Neural crest cell (in vitro differentiated cells): ENCODE measurements around the gene ZNF408. TPM values are rescaled to one million over a fixed set of nuclear protein-coding genes. Genes with fewer than 3 reads are reported as not detected.
A peak's percentile ranks its signal among the peaks of the same experiment; 100 is the strongest.
"Not testable (repeated sequence)": the region's sequence is repeated elsewhere in the genome, so short reads cannot be mapped to it uniquely, and the experiment has no call there.

Source experiments
- DNase-seq: peaks from one replicate; pipeline ENCODE4 v3.0.0; 2021; ENCODE audit warnings: low read depth, mixed read lengths, low spot score
- H3K27ac Mint-ChIP-seq: one replicate; pipeline ENCODE4 v1.8.0; 2021; ENCODE audit warnings: mild to moderate bottlenecking, mixed read lengths; ENCODE audit not compliant: unreplicated experiment
- H3K27me3 Mint-ChIP-seq: 2 replicates; pipeline ENCODE4 v1.8.0; 2021; ENCODE audit warnings: low read depth, mild to moderate bottlenecking, mixed read lengths
- H3K36me3 Mint-ChIP-seq: 2 replicates; pipeline ENCODE4 v1.8.0; 2021; ENCODE audit warnings: low read depth, mild to moderate bottlenecking, mixed read lengths
- H3K4me1 Mint-ChIP-seq: 2 replicates; pipeline ENCODE4 v1.8.0; 2021; ENCODE audit warnings: mixed read lengths
- H3K4me3 Mint-ChIP-seq: one replicate; pipeline ENCODE4 v1.8.0; 2021; ENCODE audit warnings: mild to moderate bottlenecking, mixed read lengths
- H3K9me3 Mint-ChIP-seq: 2 replicates; pipeline ENCODE4 v1.8.0; 2021; ENCODE audit warnings: mixed read lengths
- total RNA-seq: library from RNA; stranded (reverse); gene quantifications from 2 replicates; pipeline ENCODE4 v1.2.1, GENCODE V29; 2021
- TF ChIP-seq, protein P1 (sequence below): fragments of 200-600 bp; sonication (generic); conservative IDR thresholded peaks from 2 replicates; pipeline ENCODE4 v1.5.0; 2021; ENCODE audit warnings: antibody characterized with exemption, mild to moderate bottlenecking

ZNF408 gene
- total RNA-seq, 1 donor from 2014 or later = 15.3 TPM

DNA sequence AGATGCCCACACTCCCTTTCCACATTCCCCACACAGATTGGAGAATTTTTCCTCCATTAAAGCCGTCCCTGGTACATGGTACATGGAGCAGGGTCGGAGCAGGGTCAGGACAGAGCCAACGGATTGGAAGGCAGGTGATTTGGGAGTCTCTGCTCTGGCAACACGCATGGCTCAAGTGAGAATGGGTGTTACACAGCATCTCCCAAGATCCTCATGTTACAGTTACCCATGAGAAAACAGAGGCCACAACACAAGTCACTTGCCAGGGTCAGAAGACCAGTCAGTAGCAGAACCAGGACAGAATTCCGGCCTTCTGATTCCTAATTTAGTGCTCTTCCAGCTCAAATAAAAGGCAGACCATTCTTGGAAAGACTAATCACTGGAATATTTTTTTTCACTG, 10.5 kb downstream of the ZNF408 start:
- Mint-ChIP-seq H3K4me3 (no peak overlapping the region), H3K4me1 (no peaks in the 10 kb centered on the region), H3K27ac (peak overlapping the region; percentile 57), H3K27me3 (no peaks in the 10 kb centered on the region), H3K36me3 (peaks cover 2% of the 10 kb centered on the region), H3K9me3 (no peaks in the 10 kb centered on the region)
- no peak for DNase-seq
- TF ChIP-seq, protein P1, sequence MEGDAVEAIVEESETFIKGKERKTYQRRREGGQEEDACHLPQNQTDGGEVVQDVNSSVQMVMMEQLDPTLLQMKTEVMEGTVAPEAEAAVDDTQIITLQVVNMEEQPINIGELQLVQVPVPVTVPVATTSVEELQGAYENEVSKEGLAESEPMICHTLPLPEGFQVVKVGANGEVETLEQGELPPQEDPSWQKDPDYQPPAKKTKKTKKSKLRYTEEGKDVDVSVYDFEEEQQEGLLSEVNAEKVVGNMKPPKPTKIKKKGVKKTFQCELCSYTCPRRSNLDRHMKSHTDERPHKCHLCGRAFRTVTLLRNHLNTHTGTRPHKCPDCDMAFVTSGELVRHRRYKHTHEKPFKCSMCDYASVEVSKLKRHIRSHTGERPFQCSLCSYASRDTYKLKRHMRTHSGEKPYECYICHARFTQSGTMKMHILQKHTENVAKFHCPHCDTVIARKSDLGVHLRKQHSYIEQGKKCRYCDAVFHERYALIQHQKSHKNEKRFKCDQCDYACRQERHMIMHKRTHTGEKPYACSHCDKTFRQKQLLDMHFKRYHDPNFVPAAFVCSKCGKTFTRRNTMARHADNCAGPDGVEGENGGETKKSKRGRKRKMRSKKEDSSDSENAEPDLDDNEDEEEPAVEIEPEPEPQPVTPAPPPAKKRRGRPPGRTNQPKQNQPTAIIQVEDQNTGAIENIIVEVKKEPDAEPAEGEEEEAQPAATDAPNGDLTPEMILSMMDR = no peak

DNA sequence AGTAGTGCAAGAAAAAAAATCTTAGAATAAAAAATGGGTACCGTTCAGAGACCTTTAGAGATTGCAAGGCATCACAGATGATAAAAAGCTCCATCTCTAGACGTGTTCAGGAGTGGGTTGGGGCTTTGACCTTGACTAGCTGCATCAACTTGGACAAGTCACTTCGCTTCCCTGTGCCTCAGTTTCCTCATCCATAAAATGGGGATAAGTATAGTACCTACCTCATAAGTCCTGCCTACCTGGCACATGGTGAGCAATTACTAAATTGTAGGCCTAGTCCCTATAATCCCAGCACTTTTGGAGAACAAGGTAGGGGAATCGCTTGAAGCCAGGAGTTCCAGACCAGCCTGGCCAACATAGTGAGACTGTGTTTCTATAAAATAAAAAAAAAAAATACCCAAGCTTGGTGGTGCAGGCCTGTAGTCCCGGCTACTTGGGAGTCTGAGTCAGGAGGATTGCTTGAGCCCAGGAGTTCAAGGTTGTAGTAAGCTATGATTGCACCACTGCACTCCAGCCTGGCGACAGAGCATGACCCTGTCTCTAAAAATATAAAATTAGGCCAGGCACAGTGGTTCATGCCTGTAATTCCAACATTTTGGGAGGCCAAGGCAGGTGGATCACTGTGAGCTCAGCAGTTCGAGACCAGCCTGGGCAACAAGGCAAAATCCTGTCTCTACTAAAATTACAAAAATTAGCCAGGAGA, 12.2 kb downstream of the ZNF408 start:
- TF ChIP-seq, protein P1 = no peak
- no peaks in the 10 kb centered on the region for H3K4me1 Mint-ChIP-seq
- no peaks in the 10 kb centered on the region for H3K27me3 Mint-ChIP-seq
- no peak overlapping the region for H3K27ac Mint-ChIP-seq
- no peaks in the 10 kb centered on the region for H3K36me3 Mint-ChIP-seq
- no peak for DNase-seq
- H3K4me3 Mint-ChIP-seq = no peak overlapping the region
- no peaks in the 10 kb centered on the region for H3K9me3 Mint-ChIP-seq

GRCh38 chr11:46717825-46718154, 17.0 kb downstream of the ZNF408 start:
- H3K9me3 Mint-ChIP-seq, H3K4me1 Mint-ChIP-seq, H3K27ac Mint-ChIP-seq, H3K36me3 Mint-ChIP-seq, DNase-seq, H3K27me3 Mint-ChIP-seq, H3K4me3 Mint-ChIP-seq: not testable (repeated sequence)

DNA sequence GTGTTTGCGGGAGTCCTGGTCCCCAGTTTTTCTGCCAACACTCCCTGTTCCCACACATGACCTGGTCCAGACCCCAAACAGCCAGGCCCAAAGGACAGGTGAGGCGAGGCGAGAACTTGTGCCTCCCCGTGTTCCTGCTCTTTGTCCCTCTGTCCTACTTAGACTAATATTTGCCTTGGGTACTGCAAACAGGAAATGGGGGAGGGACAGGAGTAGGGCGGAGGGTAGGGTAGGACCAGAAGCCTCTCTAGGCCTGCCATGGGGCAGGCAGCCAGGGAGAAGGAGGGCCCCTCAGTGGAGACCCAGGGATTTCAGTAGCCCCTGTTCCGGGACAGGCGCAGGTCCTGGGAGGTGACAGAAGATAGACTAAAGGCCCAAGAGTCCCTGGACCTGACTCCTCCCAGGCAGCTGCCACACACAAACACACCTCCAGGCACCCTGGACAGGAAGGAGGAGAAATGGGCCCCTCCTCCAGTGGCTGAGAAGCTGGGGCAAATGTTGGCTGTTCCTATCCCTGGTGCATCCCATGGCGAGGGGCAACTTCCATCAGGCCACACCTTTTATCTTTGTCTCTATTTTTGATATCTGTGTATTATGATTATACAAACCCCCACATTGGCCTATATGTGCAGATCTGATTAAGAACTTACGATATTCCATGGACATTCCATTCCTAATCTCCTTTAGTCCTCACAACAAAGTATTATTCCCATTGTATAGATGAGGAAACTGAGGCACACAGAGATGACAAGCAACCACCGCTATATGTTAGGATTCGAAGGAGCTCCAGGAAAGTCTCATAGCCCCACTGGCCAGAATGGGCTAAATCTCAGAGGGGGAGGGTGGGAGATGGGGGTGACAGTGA, 17.6 kb downstream of the ZNF408 start:
- Mint-ChIP-seq H3K4me3 (no peak overlapping the region), H3K9me3 (no peaks in the 10 kb centered on the region), H3K27ac (no peak overlapping the region), H3K27me3 (no peaks in the 10 kb centered on the region), H3K36me3 (no peaks in the 10 kb centered on the region), H3K4me1 (peaks cover 9% of the 10 kb centered on the region)
- TF ChIP-seq, protein P1 = no peak
- DNase-seq = no peak

DNA sequence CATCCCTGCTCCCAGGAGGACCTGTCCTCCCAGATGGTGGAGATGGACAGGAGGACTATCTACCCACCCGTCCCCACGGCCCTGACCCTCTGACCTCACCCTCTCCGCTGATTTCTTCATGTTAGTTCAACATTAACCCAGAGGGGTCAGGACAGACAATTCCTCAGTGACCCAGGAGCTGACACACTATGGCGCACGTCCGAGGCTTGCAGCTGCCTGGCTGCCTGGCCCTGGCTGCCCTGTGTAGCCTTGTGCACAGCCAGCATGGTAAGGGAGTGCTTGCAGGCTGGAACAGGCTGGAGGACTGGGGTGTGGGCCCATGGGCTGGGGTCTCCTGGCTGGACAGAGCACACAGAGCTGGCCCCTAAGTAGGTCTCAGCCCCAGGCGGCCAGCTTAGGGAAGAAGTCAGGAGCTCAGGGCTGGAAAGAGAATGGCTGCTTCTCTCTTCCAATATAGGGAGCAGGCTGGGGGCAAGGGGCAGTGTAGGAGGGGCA, 18.3 kb downstream of the ZNF408 start, which contains the start of gene F2:
F2 (plus strand) TSS at position 166 of the 495 bp plus-strand sequence; CDS start at position 189, 23 bp downstream.
- Mint-ChIP-seq H3K4me3 (no peak within 1 kb of the TSS), H3K4me1 (peaks cover 9% of the 10 kb centered on the region), H3K36me3 (no peaks in the 10 kb centered on the region), H3K27me3 (no peaks in the 10 kb centered on the region), H3K9me3 (no peaks in the 10 kb centered on the region), H3K27ac (peak within 1 kb of the TSS; percentile 68)
- TF ChIP-seq, protein P1 = no peak
- no peak for DNase-seq
